ENCODE data around the gene FCHO1. TPM values are rescaled to one million over a fixed set of nuclear protein-coding genes. Genes with fewer than 3 reads are reported as not detected.
A peak's percentile ranks its signal among the peaks of the same experiment; 100 is the strongest.

Gene FCHO1
- total and polyA plus RNA-seq, 2 experiments from 2014 or later: 18.5 to 42.3 TPM

DNA sequence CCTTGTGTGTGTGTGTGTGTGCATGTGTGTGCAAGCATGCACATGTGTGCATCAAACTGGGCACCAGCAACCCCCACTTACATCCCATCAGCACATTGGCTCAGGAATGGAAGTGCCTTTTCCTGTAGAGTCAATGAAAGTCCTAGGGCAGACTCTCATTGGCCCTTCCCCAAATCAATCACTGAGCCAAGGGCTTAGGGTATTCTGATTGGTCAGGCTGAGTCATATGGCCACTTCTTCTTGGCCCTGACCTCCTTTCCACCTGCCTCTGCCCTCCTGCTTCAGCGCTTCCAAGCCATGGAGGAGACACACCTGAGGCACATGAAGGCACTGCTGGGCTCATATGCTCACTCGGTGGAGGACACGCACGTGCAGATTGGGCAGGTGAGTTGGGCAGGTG is 20.9 kb downstream of the FCHO1 start:
- Mint-ChIP-seq H3K27me3 (ENCODE audit: insufficient read depth, low read depth, poor library complexity) (peaks cover 9% of the 10 kb centered on the region), H3K4me1 (no peaks in the 10 kb centered on the region; the same call in 2 of the 3 replicates), H3K9me3 (no peaks in the 10 kb centered on the region), H3K27ac (no peak overlapping the region), H3K4me3 (no peak overlapping the region), H3K36me3 (ENCODE audit: low read depth) (peaks cover 6% of the 10 kb centered on the region; the same call in 2 of the 3 replicates)
- TF ChIP-seq ZNF331 (CRISPR knock-in tag; IDR thresholded peaks at IDR 0.05; ENCODE audit: low read depth) (no peak), NANOG (IDR thresholded peaks at IDR 0.05; ENCODE audit: borderline replicate concordance) (no peak), EZH2phosphoT487 (IDR thresholded peaks at IDR 0.05; ENCODE audit: unreplicated experiment) (no peak)
- TF ChIP-seq, protein P1, sequence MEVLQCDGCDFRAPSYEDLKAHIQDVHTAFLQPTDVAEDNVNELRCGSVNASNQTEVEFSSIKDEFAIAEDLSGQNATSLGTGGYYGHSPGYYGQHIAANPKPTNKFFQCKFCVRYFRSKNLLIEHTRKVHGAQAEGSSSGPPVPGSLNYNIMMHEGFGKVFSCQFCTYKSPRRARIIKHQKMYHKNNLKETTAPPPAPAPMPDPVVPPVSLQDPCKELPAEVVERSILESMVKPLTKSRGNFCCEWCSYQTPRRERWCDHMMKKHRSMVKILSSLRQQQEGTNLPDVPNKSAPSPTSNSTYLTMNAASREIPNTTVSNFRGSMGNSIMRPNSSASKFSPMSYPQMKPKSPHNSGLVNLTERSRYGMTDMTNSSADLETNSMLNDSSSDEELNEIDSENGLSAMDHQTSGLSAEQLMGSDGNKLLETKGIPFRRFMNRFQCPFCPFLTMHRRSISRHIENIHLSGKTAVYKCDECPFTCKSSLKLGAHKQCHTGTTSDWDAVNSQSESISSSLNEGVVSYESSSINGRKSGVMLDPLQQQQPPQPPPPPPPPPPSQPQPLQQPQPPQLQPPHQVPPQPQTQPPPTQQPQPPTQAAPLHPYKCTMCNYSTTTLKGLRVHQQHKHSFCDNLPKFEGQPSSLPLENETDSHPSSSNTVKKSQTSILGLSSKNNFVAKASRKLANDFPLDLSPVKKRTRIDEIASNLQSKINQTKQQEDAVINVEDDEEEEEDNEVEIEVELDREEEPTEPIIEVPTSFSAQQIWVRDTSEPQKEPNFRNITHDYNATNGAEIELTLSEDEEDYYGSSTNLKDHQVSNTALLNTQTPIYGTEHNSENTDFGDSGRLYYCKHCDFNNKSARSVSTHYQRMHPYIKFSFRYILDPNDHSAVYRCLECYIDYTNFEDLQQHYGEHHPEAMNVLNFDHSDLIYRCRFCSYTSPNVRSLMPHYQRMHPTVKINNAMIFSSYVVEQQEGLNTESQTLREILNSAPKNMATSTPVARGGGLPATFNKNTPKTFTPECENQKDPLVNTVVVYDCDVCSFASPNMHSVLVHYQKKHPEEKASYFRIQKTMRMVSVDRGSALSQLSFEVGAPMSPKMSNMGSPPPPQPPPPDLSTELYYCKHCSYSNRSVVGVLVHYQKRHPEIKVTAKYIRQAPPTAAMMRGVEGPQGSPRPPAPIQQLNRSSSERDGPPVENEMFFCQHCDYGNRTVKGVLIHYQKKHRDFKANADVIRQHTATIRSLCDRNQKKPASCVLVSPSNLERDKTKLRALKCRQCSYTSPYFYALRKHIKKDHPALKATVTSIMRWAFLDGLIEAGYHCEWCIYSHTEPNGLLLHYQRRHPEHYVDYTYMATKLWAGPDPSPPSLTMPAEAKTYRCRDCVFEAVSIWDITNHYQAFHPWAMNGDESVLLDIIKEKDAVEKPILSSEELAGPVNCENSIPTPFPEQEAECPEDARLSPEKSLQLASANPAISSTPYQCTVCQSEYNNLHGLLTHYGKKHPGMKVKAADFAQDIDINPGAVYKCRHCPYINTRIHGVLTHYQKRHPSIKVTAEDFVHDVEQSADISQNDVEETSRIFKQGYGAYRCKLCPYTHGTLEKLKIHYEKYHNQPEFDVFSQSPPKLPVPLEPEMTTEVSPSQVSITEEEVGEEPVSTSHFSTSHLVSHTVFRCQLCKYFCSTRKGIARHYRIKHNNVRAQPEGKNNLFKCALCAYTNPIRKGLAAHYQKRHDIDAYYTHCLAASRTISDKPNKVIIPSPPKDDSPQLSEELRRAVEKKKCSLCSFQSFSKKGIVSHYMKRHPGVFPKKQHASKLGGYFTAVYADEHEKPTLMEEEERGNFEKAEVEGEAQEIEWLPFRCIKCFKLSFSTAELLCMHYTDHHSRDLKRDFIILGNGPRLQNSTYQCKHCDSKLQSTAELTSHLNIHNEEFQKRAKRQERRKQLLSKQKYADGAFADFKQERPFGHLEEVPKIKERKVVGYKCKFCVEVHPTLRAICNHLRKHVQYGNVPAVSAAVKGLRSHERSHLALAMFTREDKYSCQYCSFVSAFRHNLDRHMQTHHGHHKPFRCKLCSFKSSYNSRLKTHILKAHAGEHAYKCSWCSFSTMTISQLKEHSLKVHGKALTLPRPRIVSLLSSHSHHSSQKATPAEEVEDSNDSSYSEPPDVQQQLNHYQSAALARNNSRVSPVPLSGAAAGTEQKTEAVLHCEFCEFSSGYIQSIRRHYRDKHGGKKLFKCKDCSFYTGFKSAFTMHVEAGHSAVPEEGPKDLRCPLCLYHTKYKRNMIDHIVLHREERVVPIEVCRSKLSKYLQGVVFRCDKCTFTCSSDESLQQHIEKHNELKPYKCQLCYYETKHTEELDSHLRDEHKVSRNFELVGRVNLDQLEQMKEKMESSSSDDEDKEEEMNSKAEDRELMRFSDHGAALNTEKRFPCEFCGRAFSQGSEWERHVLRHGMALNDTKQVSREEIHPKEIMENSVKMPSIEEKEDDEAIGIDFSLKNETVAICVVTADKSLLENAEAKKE (CRISPR knock-in tag; IDR thresholded peaks at IDR 0.05): no peak
- TF ChIP-seq, protein P2, sequence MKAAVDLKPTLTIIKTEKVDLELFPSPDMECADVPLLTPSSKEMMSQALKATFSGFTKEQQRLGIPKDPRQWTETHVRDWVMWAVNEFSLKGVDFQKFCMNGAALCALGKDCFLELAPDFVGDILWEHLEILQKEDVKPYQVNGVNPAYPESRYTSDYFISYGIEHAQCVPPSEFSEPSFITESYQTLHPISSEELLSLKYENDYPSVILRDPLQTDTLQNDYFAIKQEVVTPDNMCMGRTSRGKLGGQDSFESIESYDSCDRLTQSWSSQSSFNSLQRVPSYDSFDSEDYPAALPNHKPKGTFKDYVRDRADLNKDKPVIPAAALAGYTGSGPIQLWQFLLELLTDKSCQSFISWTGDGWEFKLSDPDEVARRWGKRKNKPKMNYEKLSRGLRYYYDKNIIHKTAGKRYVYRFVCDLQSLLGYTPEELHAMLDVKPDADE (IDR thresholded peaks at IDR 0.05): no peak
- no peaks in the 10 kb centered on the region for H3K36me3 ChIP-seq (ENCODE audit: insufficient read depth)
- no peak overlapping the region for H3K27ac ChIP-seq (ENCODE audit: low read depth)
- no peaks in the 10 kb centered on the region for H3K79me2 ChIP-seq (replicated peaks; ENCODE audit: insufficient read depth)
- no peak overlapping the region for H3K4me2 ChIP-seq
- no peaks in the 10 kb centered on the region for H3K4me1 ChIP-seq (ENCODE audit: insufficient read depth)
- no peak overlapping the region for H3K4me3 ChIP-seq
- H2AFZ ChIP-seq: no peak overlapping the region
- no peaks in the 10 kb centered on the region for H3K9me2 ChIP-seq (ENCODE audit: insufficient read depth)
- ATAC-seq (no peak), DNase-seq (ENCODE audit: low spot score) (peak; percentile 52)
- H3K27me3 ChIP-seq (ENCODE audit: insufficient read depth): no peaks in the 10 kb centered on the region
- H4K20me1 ChIP-seq (replicated peaks; ENCODE audit: insufficient read depth): no peaks in the 10 kb centered on the region; the same call in 1 of the 2 replicates
- H3F3A ChIP-seq (replicated peaks; ENCODE audit: low read depth): no peaks in the 10 kb centered on the region

Measured in GM23338 (cell line).